Activated naive CD4-positive, alpha-beta T cell treated with anti-CD3 and anti-CD28 coated beads, Interleukin-2, amount 10 ng/mL, durations not matched to agents 5 hours and 36 hours (primary cell): ENCODE results near the gene PCP2. TPM values are rescaled to one million over a fixed set of nuclear protein-coding genes. Genes with fewer than 3 reads are reported as not detected.

Experiments
- microRNA-seq: library from miRNA; unstranded; fragments of <30 nt; microRNA quantifications from one replicate; pipeline ENCODE4 v1.2.0, GENCODE V29; 2022; ENCODE audit warnings: borderline microRNAs expressed, borderline replicate concordance
- total RNA-seq, 2 experiments: library from RNA; stranded (reverse); gene quantifications; one replicate each; pipeline ENCODE4 v1.2.3, GENCODE V29; 2021

The PCP2 gene
- total RNA-seq = 1 to 10 TPM; 2.9 to 3.0 TPM

DNA sequence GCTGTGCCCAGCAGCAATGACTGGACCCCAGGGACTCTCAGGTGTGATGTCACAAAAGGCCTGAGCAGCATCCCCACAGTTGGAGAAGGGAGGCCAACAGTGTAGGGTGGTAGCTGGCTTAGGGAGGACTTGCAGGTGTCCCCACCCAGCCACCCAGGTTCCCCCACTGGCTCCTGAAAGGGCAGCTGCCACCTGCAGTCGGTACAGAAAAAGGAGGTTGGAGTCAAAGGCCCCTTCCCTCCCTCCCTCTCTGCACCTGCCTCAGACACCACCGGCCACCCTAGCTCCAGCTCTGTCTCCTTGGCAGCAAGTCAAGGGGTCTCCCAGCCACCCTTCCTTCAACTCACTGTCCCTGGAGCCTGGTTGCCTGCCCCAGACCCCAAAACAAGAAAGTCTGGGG, at the start of gene PCP2:
Gene PCP2 (minus strand): TSS at position 22 of the 400 bp plus-strand sequence. CDS start 262 bp downstream, outside the sequence.

DNA sequence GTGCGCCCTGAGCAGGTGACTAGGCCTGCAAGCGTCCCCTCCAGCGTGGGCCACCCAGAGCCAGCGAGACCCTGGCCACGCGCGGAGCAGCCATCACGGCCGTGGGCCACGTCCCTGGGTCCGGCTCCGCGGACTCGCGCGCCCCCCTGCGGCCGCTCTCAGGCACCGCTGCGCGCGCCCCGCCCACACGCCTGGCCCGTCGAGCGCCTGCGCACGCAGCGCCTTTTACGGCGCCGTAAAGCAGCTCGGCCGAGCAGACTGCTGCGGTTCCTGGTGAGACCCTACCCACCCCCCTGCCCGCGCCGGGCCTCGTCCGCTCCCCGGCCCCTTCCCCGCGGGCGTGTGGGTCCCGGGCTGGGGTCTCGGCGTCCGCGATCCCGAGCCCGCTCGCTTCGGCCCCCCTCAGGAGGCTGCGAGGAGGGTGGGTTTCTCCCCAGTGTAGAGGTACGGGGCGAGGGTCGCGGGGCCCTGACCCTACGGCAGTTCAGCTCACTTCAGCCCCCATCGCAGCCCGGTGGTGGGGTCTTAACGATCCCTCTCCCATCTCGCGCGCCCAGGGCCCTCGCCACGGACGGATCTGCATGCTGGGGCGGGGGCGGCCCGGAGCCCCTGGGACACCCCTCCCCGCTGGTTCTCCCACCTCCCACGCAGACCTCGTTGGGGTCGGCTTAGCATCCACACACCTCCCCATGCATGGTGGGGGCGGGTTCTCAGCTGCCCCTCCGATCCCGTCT, 47.3 kb upstream of the PCP2 start, which contains the start of gene TRAPPC5:
Gene TRAPPC5 (plus strand): TSS at position 228 of the 734 bp plus-strand sequence. CDS start 1,421 bp downstream, outside the sequence.

DNA sequence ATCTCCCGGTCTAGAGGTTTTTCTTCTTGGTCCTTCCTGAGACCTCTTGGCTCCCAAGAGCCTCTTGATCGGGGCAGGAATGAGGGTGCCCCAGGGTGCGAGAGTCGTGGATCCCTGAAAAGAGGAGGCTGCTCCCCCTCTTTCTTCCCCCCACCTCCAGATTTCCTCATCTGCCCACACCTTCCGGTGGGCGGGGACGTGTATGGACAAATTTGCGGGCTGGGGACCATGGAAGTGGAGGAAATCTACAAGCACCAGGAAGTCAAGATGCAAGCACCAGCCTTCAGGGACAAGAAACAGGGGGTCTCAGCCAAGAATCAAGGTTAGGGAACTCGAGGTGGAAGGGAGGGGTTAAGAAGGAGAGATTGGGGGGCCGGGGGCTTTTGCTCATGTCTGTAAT, 43.3 kb upstream of the PCP2 start, which contains the start of gene MCEMP1:
Gene MCEMP1 (plus strand): TSS at position 237 of the 400 bp plus-strand sequence. CDS start 31 bp downstream, at position 268.

DNA sequence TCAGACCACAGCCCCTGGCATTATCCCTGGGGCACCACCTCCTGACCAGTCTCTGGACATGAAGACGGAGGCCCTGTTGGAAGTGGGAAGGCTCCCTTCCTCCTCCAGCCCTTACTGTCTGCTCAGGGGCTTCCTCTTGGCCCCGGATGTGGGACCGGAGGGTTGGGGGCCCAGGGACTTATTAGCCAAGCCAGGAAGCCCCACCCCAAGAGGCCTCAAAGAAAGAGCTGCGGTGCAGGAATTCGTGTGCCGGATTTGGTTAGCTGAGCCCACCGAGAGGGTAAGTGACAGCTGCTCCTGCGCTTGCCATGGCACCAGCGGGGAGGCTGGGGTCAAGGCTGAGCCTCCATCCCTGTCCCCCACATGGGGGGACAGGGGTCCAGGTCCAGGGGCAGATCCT, 35.3 kb upstream of the PCP2 start, which contains the start of gene RETN:
Gene RETN (plus strand): TSS at position 208 of the 400 bp plus-strand sequence. CDS start 278 bp downstream, outside the sequence.

DNA sequence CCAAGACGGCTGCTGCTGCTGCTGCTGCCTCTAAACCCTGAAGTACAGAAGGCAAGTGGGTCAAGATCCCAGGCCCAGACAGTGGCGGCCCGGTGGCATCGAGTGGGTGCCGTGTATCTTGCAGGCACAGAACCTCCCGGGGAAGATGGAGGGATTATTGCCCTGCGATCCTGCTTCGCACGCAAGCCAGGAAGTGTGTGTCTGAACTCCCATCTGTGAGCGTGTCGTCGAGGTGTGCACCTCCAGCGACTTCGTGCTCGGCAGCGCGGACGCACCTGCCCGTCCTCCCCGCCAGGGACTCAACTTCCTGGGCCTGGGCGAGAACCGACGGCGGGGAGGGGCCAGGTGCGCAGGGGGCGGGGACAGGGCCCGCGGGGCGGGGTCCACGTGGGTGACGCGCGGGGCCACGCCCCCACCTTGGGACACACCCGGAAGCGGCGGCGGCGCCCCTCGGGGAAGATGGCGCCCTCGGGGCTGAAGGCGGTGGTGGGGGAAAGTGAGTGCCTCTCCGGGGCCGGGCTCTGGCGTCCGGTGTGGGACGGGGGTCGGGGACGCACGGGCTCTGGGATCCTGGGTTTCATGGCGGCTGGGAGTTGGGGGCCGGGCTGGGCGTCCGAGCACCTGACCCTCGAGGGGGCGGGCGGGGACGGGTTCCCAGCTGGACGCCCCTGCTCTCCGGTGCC, 3.3 kb upstream of the PCP2 start, which contains the start of gene STXBP2:
Gene STXBP2 (plus strand): TSS at position 420 of the 683 bp plus-strand sequence. CDS start 40 bp downstream, at position 460.

DNA sequence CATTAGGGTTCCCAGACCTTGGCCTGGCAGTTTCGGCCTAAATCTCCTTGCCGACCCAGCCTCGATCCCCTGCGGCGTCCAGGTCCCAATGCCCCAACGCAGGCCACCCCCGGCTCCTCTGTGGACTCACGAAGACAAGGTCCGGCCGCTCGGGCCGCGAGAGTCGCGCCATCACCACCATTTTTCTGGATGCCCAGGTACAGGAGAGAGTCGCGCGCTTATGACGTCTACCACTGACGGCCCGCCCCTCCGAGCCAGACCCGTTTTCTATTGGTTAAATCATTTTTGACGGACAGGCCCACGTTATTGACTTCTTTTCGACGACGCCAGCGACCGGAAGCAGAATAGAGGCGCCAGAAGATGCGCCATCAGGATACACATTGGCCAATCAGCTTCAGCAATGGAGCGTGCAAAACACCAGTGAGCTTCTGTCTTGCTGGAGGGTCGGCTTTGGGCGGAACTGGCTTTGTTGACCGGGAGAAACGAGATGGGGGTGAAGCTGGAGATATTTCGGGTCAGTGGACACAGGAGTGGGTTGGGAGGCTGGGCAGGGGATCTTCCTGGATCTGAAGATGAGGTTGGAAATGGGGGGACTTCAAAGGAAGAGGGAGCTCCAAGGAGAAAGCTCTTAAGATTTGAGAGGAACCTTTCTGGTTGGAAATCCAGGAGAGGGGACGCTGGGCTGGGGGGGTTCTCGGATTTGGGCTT, 4.0 kb downstream of the PCP2 start, which contains the start of the genes PET100 and XAB2:
Gene PET100 (plus strand): TSS at position 447 of the 708 bp plus-strand sequence. CDS start 41 bp downstream, at position 488.
Gene XAB2 (minus strand): TSS at position 199 of the 708 bp plus-strand sequence. CDS start 18 bp downstream, at position 181.

GRCh38 chr19:7595466-7596133, 37.9 kb downstream of the PCP2 start, which contains the start of gene CAMSAP3:
CAMSAP3 (plus strand) TSS chr19:7595863; CDS start chr19:7596003, 140 bp downstream.

Small RNA genes lying within 50 kb of the gene (microRNA-seq; reads per million reads assigned to microRNA genes)
- not detected for gene MIR6792

Other genes with a start within 250 kb of the PCP2 start
- under 1 TPM; 0.58 to 0.84 TPM for gene PEX11G, start 144.7 kb downstream of the PCP2 start, total RNA-seq
- gene ZNF358, start 117.6 kb downstream of the PCP2 start, total RNA-seq = 1 to 10 TPM; 8.8 to 9.0 TPM
- 10 to 100 TPM; 11.2 to 12.6 TPM for gene MCOLN1, start 111.1 kb downstream of the PCP2 start, total RNA-seq
- gene PNPLA6, start 98.0 kb downstream of the PCP2 start, total RNA-seq = 100 to 1,000 TPM; 121 TPM
- 1 to 10 TPM in 1 of 2 experiments, under 1 TPM in 1; 0.86 to 1.7 TPM for gene CAMSAP3, start 37.9 kb downstream of the PCP2 start, total RNA-seq
- 10 to 100 TPM; 44.5 to 47.4 TPM for gene XAB2, start 4.2 kb downstream of the PCP2 start, total RNA-seq
- gene PET100, start 3.9 kb downstream of the PCP2 start, total RNA-seq = 100 to 1,000 TPM; 128 to 140 TPM
- 100 to 1,000 TPM; 161 to 167 TPM for gene STXBP2, start 3.4 kb upstream of the PCP2 start, total RNA-seq
- under 1 TPM in 1 of 2 experiments, not detected in 1; 0.88 TPM for gene RETN, start 35.3 kb upstream of the PCP2 start, total RNA-seq
- gene MCEMP1, start 43.4 kb upstream of the PCP2 start, total RNA-seq = not detected
- gene TRAPPC5, start 47.1 kb upstream of the PCP2 start, total RNA-seq = 10 to 100 TPM; 87.8 to 89.7 TPM
- not detected for gene FCER2, start 68.4 kb upstream of the PCP2 start, total RNA-seq
- gene CLEC4G, start 98.4 kb upstream of the PCP2 start, total RNA-seq = not detected
- not detected for gene CD209, start 113.8 kb upstream of the PCP2 start, total RNA-seq
- gene CLEC4M, start 129.5 kb upstream of the PCP2 start, total RNA-seq = not detected
- 10 to 100 TPM; 10.1 to 12.0 TPM for gene EVI5L, start 196.5 kb upstream of the PCP2 start, total RNA-seq
- under 1 TPM; 0.22 to 0.33 TPM for gene PRR36, start 240.7 kb upstream of the PCP2 start, total RNA-seq